Loucy (cell line): ENCODE data around the gene INPP4B.

Experiments used
- EZH2phosphoT487 ChIP-seq: fragments of 200-600 bp; IDR thresholded peaks from 2 replicates; pipeline ENCODE4 v1.6.1; 2018; ENCODE audit warnings: antibody characterized with exemption, mild to moderate bottlenecking, moderate library complexity, borderline replicate concordance
- TF ChIP-seq, protein P1 (sequence below): fragments of 200-600 bp; sonication (generic); conservative IDR thresholded peaks from 2 replicates; pipeline ENCODE4 v1.5.1; 2014; ENCODE audit warnings: mild to moderate bottlenecking, antibody characterized with exemption, low read length

DNA sequence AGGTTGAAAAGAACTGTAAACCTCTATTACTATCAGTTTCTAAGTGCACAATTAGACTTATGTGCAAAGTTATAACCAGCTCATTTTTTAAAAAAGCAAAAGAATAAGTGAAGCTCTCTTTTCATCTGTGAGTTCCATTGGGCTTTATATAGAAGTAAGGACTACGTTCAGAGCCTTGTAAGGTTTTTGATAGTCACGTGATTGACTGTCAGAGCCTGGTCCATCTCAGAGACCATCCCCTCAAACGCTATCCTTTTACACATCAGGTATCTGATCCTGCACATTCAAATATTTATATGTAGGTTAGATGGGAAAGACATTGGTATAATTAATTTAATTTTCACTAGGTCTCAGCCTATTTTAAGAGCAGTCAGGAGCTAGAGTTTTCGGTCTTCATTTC, 279.3 kb downstream of the INPP4B start:
- TF ChIP-seq, protein P1, sequence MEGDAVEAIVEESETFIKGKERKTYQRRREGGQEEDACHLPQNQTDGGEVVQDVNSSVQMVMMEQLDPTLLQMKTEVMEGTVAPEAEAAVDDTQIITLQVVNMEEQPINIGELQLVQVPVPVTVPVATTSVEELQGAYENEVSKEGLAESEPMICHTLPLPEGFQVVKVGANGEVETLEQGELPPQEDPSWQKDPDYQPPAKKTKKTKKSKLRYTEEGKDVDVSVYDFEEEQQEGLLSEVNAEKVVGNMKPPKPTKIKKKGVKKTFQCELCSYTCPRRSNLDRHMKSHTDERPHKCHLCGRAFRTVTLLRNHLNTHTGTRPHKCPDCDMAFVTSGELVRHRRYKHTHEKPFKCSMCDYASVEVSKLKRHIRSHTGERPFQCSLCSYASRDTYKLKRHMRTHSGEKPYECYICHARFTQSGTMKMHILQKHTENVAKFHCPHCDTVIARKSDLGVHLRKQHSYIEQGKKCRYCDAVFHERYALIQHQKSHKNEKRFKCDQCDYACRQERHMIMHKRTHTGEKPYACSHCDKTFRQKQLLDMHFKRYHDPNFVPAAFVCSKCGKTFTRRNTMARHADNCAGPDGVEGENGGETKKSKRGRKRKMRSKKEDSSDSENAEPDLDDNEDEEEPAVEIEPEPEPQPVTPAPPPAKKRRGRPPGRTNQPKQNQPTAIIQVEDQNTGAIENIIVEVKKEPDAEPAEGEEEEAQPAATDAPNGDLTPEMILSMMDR, result no peak
- TF ChIP-seq EZH2phosphoT487, result no peak
